ENCODE results near the gene CCDC80. TPM values are rescaled to one million over a fixed set of nuclear protein-coding genes. Genes with fewer than 3 reads are reported as not detected.
A peak's percentile ranks its signal among the peaks of the same experiment; 100 is the strongest.

CCDC80 gene
- total RNA-seq, 3 donors from 2014 or later: 5.9 to 58.7 (median 53.2) TPM

DNA sequence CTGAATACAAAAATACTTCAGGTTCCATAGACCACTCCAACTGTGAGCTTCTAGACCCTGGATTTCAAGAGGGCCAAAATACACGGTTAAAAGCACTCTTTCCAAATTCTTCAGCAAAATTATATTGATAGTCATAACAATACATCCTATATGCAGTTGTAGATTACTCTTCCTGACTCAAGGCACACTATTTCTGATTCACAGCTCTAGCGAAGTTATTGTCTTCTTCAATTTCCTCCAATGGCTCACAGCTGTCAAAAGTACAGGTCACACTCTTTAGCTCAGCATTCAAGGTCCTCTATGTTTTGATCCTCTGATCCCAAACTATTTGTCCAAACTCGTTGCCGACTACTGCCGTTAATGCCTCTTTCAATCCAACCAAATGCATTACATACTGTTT lies 13.5 kb upstream of the CCDC80 start:
- Histone ChIP-seq H3K4me3 (no peak overlapping the region), H3K36me3 (ENCODE audit: low read depth) (no peaks in the 10 kb centered on the region), H3K9me3 (no peaks in the 10 kb centered on the region), H3K4me1 (ENCODE audit: low read depth) (no peaks in the 10 kb centered on the region)
- intact Hi-C loops (cut with DNase I, micrococcal nuclease): no loop called here
- TF ChIP-seq, protein P1, sequence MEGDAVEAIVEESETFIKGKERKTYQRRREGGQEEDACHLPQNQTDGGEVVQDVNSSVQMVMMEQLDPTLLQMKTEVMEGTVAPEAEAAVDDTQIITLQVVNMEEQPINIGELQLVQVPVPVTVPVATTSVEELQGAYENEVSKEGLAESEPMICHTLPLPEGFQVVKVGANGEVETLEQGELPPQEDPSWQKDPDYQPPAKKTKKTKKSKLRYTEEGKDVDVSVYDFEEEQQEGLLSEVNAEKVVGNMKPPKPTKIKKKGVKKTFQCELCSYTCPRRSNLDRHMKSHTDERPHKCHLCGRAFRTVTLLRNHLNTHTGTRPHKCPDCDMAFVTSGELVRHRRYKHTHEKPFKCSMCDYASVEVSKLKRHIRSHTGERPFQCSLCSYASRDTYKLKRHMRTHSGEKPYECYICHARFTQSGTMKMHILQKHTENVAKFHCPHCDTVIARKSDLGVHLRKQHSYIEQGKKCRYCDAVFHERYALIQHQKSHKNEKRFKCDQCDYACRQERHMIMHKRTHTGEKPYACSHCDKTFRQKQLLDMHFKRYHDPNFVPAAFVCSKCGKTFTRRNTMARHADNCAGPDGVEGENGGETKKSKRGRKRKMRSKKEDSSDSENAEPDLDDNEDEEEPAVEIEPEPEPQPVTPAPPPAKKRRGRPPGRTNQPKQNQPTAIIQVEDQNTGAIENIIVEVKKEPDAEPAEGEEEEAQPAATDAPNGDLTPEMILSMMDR (IDR thresholded peaks at IDR 0.05): no peak
- no peak for DNase-seq
- no peak for ATAC-seq

DNA sequence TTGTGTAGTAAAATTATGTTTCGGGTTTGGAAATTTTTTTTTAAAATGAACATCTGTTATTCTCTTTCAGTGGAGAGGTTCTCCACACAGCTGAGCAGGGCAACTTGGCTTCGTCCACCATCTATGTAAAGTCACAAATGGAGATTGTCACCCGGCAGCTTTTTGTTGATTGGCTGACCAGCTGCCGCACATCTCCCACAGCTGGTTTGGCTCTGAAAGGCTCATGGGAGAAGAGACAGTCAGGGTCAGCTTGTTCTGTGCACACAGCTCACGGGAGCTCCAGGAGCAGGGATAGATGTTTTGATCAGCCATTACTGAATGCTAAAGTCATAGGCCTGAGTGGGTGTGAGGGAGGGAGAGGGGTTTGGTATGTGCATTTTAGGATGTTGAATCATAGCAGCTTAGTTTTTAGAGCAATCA lies 12.9 kb upstream of the CCDC80 start:
- H3K36me3 ChIP-seq (ENCODE audit: low read depth): no peaks in the 10 kb centered on the region
- DNase-seq (no peak), ATAC-seq (peak; percentile 42)
- intact Hi-C loops (cut with DNase I, micrococcal nuclease): no loop called here
- H3K4me1 ChIP-seq (ENCODE audit: low read depth): no peaks in the 10 kb centered on the region
- H3K4me3 ChIP-seq: no peak overlapping the region
- TF ChIP-seq, protein P1 (IDR thresholded peaks at IDR 0.05): no peak
- H3K9me3 ChIP-seq: no peaks in the 10 kb centered on the region

DNA sequence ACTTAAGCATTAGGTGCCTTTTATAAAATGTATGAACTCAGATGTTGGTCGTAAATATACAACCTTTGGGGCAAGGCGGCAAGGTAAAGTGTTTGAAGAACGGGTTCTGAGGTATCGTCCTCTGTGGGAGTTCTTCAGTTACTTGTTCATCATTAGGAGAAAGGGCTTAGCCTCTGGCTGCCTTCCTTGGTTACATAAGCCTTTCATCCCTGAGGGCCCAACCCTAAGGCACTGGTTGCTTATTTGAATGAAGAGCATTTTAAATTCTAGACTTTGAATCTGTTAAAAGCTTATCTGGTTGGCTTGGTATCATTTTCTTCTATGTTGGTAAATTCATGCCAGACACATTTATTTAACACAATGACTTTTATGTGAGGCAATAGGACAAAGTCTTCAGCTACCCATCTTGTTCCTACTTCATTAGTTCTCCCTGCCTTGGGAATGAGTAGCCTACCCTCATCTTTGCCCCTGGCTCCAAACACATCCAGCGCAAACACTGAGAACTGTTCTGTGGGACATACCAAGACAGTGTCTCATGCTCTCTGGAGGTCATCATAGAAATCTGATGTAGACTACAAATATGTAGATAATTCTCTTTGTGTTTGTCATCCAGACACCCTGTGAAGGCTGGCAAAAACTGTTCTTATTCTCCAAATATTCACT lies 12.4 kb upstream of the CCDC80 start:
- Histone ChIP-seq H3K36me3 (ENCODE audit: low read depth) (no peaks in the 10 kb centered on the region), H3K9me3 (no peaks in the 10 kb centered on the region), H3K4me1 (ENCODE audit: low read depth) (no peaks in the 10 kb centered on the region), H3K4me3 (no peak overlapping the region)
- DNase-seq: no peak
- TF ChIP-seq, protein P1 (IDR thresholded peaks at IDR 0.05): no peak
- peak; percentile 48 for ATAC-seq
- intact Hi-C loops (cut with DNase I, micrococcal nuclease): no loop called here

DNA sequence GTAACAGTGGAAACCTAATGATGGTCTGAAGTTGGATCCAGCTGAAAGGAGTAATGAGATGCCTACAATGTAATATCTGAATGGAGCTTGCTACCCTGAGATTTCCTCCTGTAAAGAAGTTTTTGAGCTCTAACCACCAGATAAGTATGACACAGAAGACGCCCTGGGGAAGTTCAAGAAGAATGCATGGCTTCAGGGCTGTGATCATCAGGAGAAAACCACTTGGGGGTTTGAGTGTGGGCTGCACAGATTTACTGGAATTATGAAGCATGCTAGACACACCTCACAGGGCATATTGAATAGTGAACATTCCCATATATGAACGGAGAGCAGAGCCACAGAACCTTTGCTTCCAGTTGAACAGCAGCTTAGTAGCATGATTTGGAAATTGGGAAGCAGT lies 10.6 kb upstream of the CCDC80 start:
- no peak for ATAC-seq
- Histone ChIP-seq H3K36me3 (ENCODE audit: low read depth) (no peaks in the 10 kb centered on the region), H3K9me3 (no peaks in the 10 kb centered on the region), H3K4me1 (ENCODE audit: low read depth) (no peaks in the 10 kb centered on the region), H3K4me3 (no peak overlapping the region)
- TF ChIP-seq, protein P1 (IDR thresholded peaks at IDR 0.05): no peak
- intact Hi-C loops (cut with DNase I, micrococcal nuclease): no loop called here
- DNase-seq: no peak

DNA sequence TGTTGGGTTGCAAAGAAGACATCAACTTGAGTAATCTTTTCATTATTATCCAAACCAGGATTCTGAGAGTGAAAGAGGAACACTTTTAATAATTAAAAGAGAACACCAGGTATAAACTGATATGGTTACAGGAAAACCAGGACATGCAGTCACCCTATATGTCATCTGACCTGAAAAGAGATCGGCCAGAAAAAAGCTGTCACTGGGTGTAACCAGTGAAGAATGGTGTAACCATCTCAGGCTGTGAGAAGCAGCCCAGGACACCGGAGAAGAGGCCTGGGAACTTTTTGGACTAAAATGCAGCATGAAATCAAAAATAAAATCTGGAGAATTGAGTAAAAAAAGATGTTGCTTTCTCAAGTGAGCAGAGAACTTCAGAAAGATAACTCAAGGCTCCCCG lies 10.1 kb upstream of the CCDC80 start:
- H3K36me3 ChIP-seq (ENCODE audit: low read depth): no peaks in the 10 kb centered on the region
- no peaks in the 10 kb centered on the region for H3K4me1 ChIP-seq (ENCODE audit: low read depth)
- no peak overlapping the region for H3K4me3 ChIP-seq
- no peaks in the 10 kb centered on the region for H3K9me3 ChIP-seq
- DNase-seq: no peak
- intact Hi-C loops (cut with DNase I, micrococcal nuclease): no loop called here
- no peak for ATAC-seq
- TF ChIP-seq, protein P1 (IDR thresholded peaks at IDR 0.05): no peak

DNA sequence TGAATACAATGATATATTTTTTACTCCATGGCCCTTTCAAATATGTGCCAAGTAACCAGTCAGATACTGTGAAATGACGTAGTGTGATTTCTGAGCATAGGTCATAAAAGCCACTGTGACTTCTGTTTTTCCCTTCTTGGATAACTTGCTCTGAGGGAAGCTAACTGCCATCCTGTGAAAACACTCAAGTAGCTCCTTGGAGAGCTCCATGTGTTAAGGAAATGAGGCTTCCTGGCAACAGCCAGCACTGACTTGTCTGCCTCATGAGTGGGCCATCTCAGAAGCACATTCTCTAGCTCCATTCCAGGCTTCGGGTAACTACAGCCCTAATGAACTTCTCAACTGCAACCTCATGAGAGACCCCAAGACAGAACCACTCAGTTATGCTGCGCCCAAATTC lies 9.5 kb upstream of the CCDC80 start:
- no peaks in the 10 kb centered on the region for H3K9me3 ChIP-seq
- no peaks in the 10 kb centered on the region for H3K4me1 ChIP-seq (ENCODE audit: low read depth)
- ATAC-seq: no peak
- intact Hi-C loops (cut with DNase I, micrococcal nuclease): no loop called here
- no peak for DNase-seq
- H3K36me3 ChIP-seq (ENCODE audit: low read depth): no peaks in the 10 kb centered on the region
- no peak overlapping the region for H3K4me3 ChIP-seq
- TF ChIP-seq, protein P1 (IDR thresholded peaks at IDR 0.05): no peak
